ENCODE measurements around the gene RNH1. TPM values are rescaled to one million over a fixed set of nuclear protein-coding genes. Genes with fewer than 3 reads are reported as not detected.

Gene RNH1
- total RNA-seq, 1 donor from 2014 or later: 237 TPM

GRCh38 chr11:553988-554340 lies 46.9 kb upstream of the RNH1 start:
- ATAC-seq (no peak), DNase-seq (no peak)
- Histone ChIP-seq H3K9me3 (no peaks in the 10 kb centered on the region), H3K4me1 (peaks cover 16% of the 10 kb centered on the region), H3K27me3 (ENCODE audit: low read depth) (peaks cover 63% of the 10 kb centered on the region), H3K4me3 (no peak overlapping the region), H3K36me3 (no peaks in the 10 kb centered on the region), H3K27ac (no peak overlapping the region)
- intact Hi-C loops (cut with DNase I): no loop called here
- no peak for TF ChIP-seq CTCF (IDR thresholded peaks at IDR 0.05)

- intact Hi-C loops (cut with DNase I): no loop called here
- Histone ChIP-seq H3K27ac (no peak overlapping the region), H3K4me1 (peaks cover 16% of the 10 kb centered on the region), H3K27me3 (ENCODE audit: low read depth) (peaks cover 59% of the 10 kb centered on the region), H3K9me3 (no peaks in the 10 kb centered on the region), H3K4me3 (no peak overlapping the region), H3K36me3 (no peaks in the 10 kb centered on the region)
- DNase-seq (no peak), ATAC-seq (no peak)
- TF ChIP-seq CTCF (IDR thresholded peaks at IDR 0.05): no peak
Measured at GRCh38 chr11:553083-553987, 46.3 kb upstream of the RNH1 start.

GRCh38 chr11:551596-551995 lies 44.6 kb upstream of the RNH1 start:
- no peak for ATAC-seq
- intact Hi-C loops (cut with DNase I): no loop called here
- H3K27me3 ChIP-seq (ENCODE audit: low read depth): peaks cover 42% of the 10 kb centered on the region

GRCh38 chr11:551131-551530 lies 44.1 kb upstream of the RNH1 start:
- Histone ChIP-seq H3K27ac (no peak overlapping the region), H3K4me1 (peaks cover 16% of the 10 kb centered on the region), H3K27me3 (ENCODE audit: low read depth) (peaks cover 37% of the 10 kb centered on the region), H3K4me3 (no peak overlapping the region), H3K9me3 (no peaks in the 10 kb centered on the region), H3K36me3 (no peaks in the 10 kb centered on the region)
- no peak for TF ChIP-seq CTCF (IDR thresholded peaks at IDR 0.05)
- ATAC-seq (no peak), DNase-seq (no peak)
- intact Hi-C loops (cut with DNase I): no loop called here

More at GRCh38 chr11:551596-551995, 44.6 kb upstream of the RNH1 start:
- TF ChIP-seq CTCF (IDR thresholded peaks at IDR 0.05): no peak
- H3K36me3 ChIP-seq: no peaks in the 10 kb centered on the region
- H3K4me3 ChIP-seq: no peak overlapping the region
- no peaks in the 10 kb centered on the region for H3K9me3 ChIP-seq
- DNase-seq: no peak
- peaks cover 16% of the 10 kb centered on the region for H3K4me1 ChIP-seq
- no peak overlapping the region for H3K27ac ChIP-seq

GRCh38 chr11:550746-551085 lies 43.7 kb upstream of the RNH1 start:
- no peak for DNase-seq
- no peaks in the 10 kb centered on the region for H3K9me3 ChIP-seq
- intact Hi-C loops (cut with DNase I): no loop called here
- no peak for TF ChIP-seq CTCF (IDR thresholded peaks at IDR 0.05)
- no peaks in the 10 kb centered on the region for H3K36me3 ChIP-seq
- ATAC-seq: no peak
- no peak overlapping the region for H3K27ac ChIP-seq
- H3K4me1 ChIP-seq: peaks cover 14% of the 10 kb centered on the region
- H3K27me3 ChIP-seq (ENCODE audit: low read depth): peaks cover 33% of the 10 kb centered on the region
- no peak overlapping the region for H3K4me3 ChIP-seq

All from lower lobe of right lung (tissue), 2 donors.